Gastrocnemius medialis (tissue), 4 donors: ENCODE data around the gene NID1. TPM values are rescaled to one million over a fixed set of nuclear protein-coding genes. Genes with fewer than 3 reads are reported as not detected.

ENCODE experiments used
- ATAC-seq, 2 donors: fragments of 150-250 bp; one replicate each; pipeline ENCODE4 v1.9.1; 2016
- DNase-seq, 2 donors: peaks; one replicate each; pipeline ENCODE4 v3.0.0-alpha.2; 2019
- H3K27ac ChIP-seq, 4 donors: fragments of 200-600 bp; sonication (generic); 1 replicate in 1 of 4; 2 replicates in 3 of 4; pipeline ENCODE4 v1.5.1; 2016 to 2018; ENCODE audit warnings: mild to moderate bottlenecking in 2 of 4, moderate library complexity in 1 of 4
- H3K27me3 ChIP-seq, 3 donors: fragments of 200-600 bp; sonication (generic) in 2 of 3; 1 replicate in 1 of 3; 2 replicates in 2 of 3; pipeline versions ENCODE4 v1.5.1 to v1.6.0; 2016 to 2019; ENCODE audit warnings: mild to moderate bottlenecking in 1 of 3, moderate library complexity in 1 of 3
- H3K36me3 ChIP-seq, 2 donors: fragments of 200-600 bp; sonication (generic) in 1 of 2; one replicate each; pipeline ENCODE4 v1.5.1; 2017 to 2018
- H3K4me1 ChIP-seq, 2 donors: fragments of 200-600 bp; sonication (generic) in 1 of 2; one replicate each; pipeline ENCODE4 v1.5.1; 2016 to 2017; ENCODE audit warnings: mild to moderate bottlenecking in 2 of 2
- H3K4me3 ChIP-seq, 4 donors: fragments of 200-600 bp; sonication (generic) in 3 of 4; 1 replicate in 1 of 4; 2 replicates in 3 of 4; pipeline ENCODE4 v1.5.1; 2016 to 2019; ENCODE audit warnings: mild to moderate bottlenecking in 2 of 4
- H3K9me3 ChIP-seq, 3 donors: fragments of 200-600 bp; sonication (generic) in 2 of 3; 1 replicate in 1 of 3; 2 replicates in 2 of 3; pipeline ENCODE4 v1.5.1; 2016 to 2019
- CTCF ChIP-seq, 5 experiments: fragments of 450-650 bp in 3 of 5; fragments of 200-600 bp in 2 of 5; sonication (generic) in 2 of 5; IDR thresholded peaks in 4 of 5; conservative IDR thresholded peaks in 1 of 5; 1 replicate in 4 of 5; 2 replicates in 1 of 5; pipeline ENCODE4 v1.5.1; 2016 to 2019; ENCODE audit warnings: antibody characterized with exemption in 5 of 5, mild to moderate bottlenecking in 3 of 5, moderate library complexity in 3 of 5
- POLR2A ChIP-seq, 2 donors: fragments of 450-650 bp; IDR thresholded peaks; one replicate each; pipeline ENCODE4 v1.6.1; 2017; ENCODE audit warnings: antibody characterized with exemption in 2 of 2, mild to moderate bottlenecking in 2 of 2, moderate library complexity in 2 of 2
- in situ Hi-C, 4 donors: fragments of 200-750 bp; cut with MboI; loops; one replicate each; pipeline versions ENCODE4 v1.15.0 to v1.8.0; 2017; ENCODE audit warnings: low sequenced_read_pairs in 4 of 4
- intact Hi-C: fragments of 100-400 bp; cut with DNase I; formaldehyde crosslinking; loops from one replicate; pipeline ENCODE4 v1.15.1; 2023; ENCODE audit warnings: low total_unique reads
- total RNA-seq, 4 donors: library from RNA; depleted of rRNA; stranded (reverse); fragments of >200 nt; gene quantifications; one replicate each; pipeline versions ENCODE4 v1.1.0 to v1.2.3, GENCODE V29; 2016

NID1 gene
- total RNA-seq, 4 donors from 2014 or later, result 33.7 to 79.0 (median 51.7) TPM

GRCh38 chr1:235941876-235942624, 122.8 kb downstream of the NID1 start:
- Histone ChIP-seq H3K4me3 (no peak overlapping the region), H3K36me3 (no peaks in the 10 kb centered on the region), H3K4me1 (no peaks in the 10 kb centered on the region), H3K27ac (no peak overlapping the region), H3K27me3 (no peaks in the 10 kb centered on the region), H3K9me3 (no peaks in the 10 kb centered on the region)
- no peak for ATAC-seq
- DNase-seq, result no peak
- intact Hi-C loops (no loop called here), in situ Hi-C loops (no loop called here)
- no peak for TF ChIP-seq POLR2A (IDR thresholded peaks at IDR 0.05)
- TF ChIP-seq CTCF (IDR thresholded peaks at IDR 0.05 in 4 of 5, conservative IDR thresholded peaks at IDR 0.05 in 1 of 5), result no peak

- TF ChIP-seq POLR2A (IDR thresholded peaks at IDR 0.05), result no peak
- no peak for TF ChIP-seq CTCF (IDR thresholded peaks at IDR 0.05 in 4 of 5, conservative IDR thresholded peaks at IDR 0.05 in 1 of 5)
- H3K36me3 ChIP-seq, result no peaks in the 10 kb centered on the region
- no peak overlapping the region for H3K27ac ChIP-seq
- no peak for DNase-seq
- no peak overlapping the region for H3K4me3 ChIP-seq
- in situ Hi-C loops, result no loop called here
- no peaks in the 10 kb centered on the region for H3K27me3 ChIP-seq
- no peak for ATAC-seq
- H3K4me1 ChIP-seq, result no peaks in the 10 kb centered on the region
- intact Hi-C loops, result no loop called here
- no peaks in the 10 kb centered on the region for H3K9me3 ChIP-seq
Measured at GRCh38 chr1:235940285-235940684, 124.6 kb downstream of the NID1 start.

GRCh38 chr1:235939480-235939775, 125.5 kb downstream of the NID1 start:
- no peak overlapping the region for H3K4me3 ChIP-seq
- ATAC-seq, result no peak
- DNase-seq, result no peak
- TF ChIP-seq POLR2A (IDR thresholded peaks at IDR 0.05) (no peak), CTCF (IDR thresholded peaks at IDR 0.05 in 4 of 5, conservative IDR thresholded peaks at IDR 0.05 in 1 of 5) (no peak)
- peak overlapping the region in 3 of 4 donors; percentile 2 to 46 (median 17) for H3K27ac ChIP-seq
- intact Hi-C loops, result no loop called here
- no peaks in the 10 kb centered on the region for H3K4me1 ChIP-seq
- H3K27me3 ChIP-seq, result no peaks in the 10 kb centered on the region
- no peaks in the 10 kb centered on the region for H3K9me3 ChIP-seq
- H3K36me3 ChIP-seq, result no peaks in the 10 kb centered on the region
- in situ Hi-C loops, result no loop called here

- TF ChIP-seq POLR2A (IDR thresholded peaks at IDR 0.05), result no peak
- TF ChIP-seq CTCF (IDR thresholded peaks at IDR 0.05 in 4 of 5, conservative IDR thresholded peaks at IDR 0.05 in 1 of 5), result no peak
- in situ Hi-C loops (no loop called here), intact Hi-C loops (no loop called here)
- DNase-seq (no peak), ATAC-seq (peak; percentile 52 to 61)
- no peaks in the 10 kb centered on the region for H3K9me3 ChIP-seq
- H3K36me3 ChIP-seq, result no peaks in the 10 kb centered on the region
- peak overlapping the region in 3 of 4 donors; percentile 2 to 46 (median 17) for H3K27ac ChIP-seq
- H3K4me1 ChIP-seq, result no peaks in the 10 kb centered on the region
- no peaks in the 10 kb centered on the region for H3K27me3 ChIP-seq
- H3K4me3 ChIP-seq, result no peak overlapping the region
Measured at GRCh38 chr1:235938709-235939479, 126.0 kb downstream of the NID1 start.
